Mesodermal cell (in vitro differentiated cells): ENCODE results near the gene TRIO.

ENCODE experiments used
- H3K27ac ChIP-seq: 2 replicates; pipeline ENCODE4 v1.7.0; 2013; ENCODE audit warnings: mild to moderate bottlenecking, low read depth, low read length, moderate library complexity; ENCODE audit not compliant: severe bottlenecking
- H3K36me3 ChIP-seq: 2 replicates; pipeline ENCODE4 v1.7.1; 2013; ENCODE audit warnings: mild to moderate bottlenecking, low read length, moderate library complexity; ENCODE audit not compliant: control insufficient read depth, insufficient read depth
- H3K4me1 ChIP-seq: one replicate; pipeline ENCODE4 v1.7.1; 2013; ENCODE audit warnings: mild to moderate bottlenecking, low read length; ENCODE audit not compliant: insufficient read depth, control insufficient read depth, poor library complexity, severe bottlenecking
- H3K4me3 ChIP-seq: 2 replicates; pipeline ENCODE4 v1.7.0; 2013; ENCODE audit warnings: low read length, control low read depth, mild to moderate bottlenecking; ENCODE audit not compliant: insufficient read depth, poor library complexity, severe bottlenecking; ENCODE audit errors: extremely low read depth
- H3K9me3 ChIP-seq: 2 replicates; pipeline ENCODE4 v1.7.1; 2013; ENCODE audit warnings: mild to moderate bottlenecking, low read length, moderate library complexity; ENCODE audit not compliant: control insufficient read depth
- WGBS, 2 experiments: methylation state at CpG; one replicate each; pipeline ENCODE4 v1.1.5; 2013; ENCODE audit warnings: missing lambda C conversion rate in 2 of 2; ENCODE audit not compliant: insufficient coverage in 2 of 2; 5-methylcytosine and 5-hydroxymethylcytosine counted together

The TRIO gene

DNA sequence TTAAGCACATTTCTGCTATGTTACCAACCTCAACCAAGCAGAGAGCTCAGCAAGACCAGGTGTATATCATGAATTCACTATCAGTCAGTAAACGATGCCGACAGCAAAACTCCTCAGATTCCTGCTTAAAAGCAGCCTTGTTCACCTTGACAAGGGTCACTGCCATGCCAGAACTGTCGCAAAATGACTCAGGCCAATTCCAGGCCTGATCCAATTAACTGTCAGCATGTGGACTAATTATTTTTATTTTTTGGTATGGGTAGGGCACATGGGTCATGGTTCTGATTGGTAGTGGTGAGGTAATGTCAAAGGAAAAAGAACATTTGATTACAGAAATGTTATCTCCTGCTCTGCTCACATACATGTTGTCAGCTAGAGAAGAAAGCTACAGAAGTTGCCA lies 224.2 kb downstream of the TRIO start:
- H3K27ac ChIP-seq = no peak overlapping the region
- H3K36me3 ChIP-seq = peaks cover 94% of the 10 kb centered on the region
- H3K4me1 ChIP-seq = peaks cover 6% of the 10 kb centered on the region
- no peaks in the 10 kb centered on the region for H3K9me3 ChIP-seq
- no peak overlapping the region for H3K4me3 ChIP-seq
- WGBS, 2 experiments = 95 to 100% methylated on average over 3 of the region's 3 CpGs

DNA sequence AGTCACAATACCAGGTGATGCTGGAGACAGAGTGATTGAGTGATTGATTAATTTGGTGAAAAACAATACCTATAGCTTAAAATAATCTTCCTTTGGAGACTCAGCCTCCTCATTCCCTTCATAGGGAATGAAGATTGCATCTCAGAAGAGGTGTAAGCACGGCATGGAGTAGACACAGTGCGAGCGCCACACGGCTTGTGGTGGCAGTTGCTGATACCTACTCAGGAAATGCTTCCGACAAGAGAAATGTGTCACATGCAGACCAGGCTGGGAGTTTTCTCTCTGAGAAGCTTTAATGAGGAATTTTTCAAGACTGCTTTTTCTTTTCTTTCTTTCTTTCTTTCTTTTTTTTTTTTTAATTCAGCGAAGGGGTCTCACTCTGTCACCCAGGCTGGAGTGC lies 226.6 kb downstream of the TRIO start:
- H3K4me3 ChIP-seq = no peak overlapping the region
- no peaks in the 10 kb centered on the region for H3K9me3 ChIP-seq
- no peak overlapping the region for H3K27ac ChIP-seq
- WGBS, 2 experiments = 82 to 100% methylated on average over 2 to 4 of the region's 6 CpGs
- peaks cover 6% of the 10 kb centered on the region for H3K4me1 ChIP-seq
- peaks cover 94% of the 10 kb centered on the region for H3K36me3 ChIP-seq

DNA sequence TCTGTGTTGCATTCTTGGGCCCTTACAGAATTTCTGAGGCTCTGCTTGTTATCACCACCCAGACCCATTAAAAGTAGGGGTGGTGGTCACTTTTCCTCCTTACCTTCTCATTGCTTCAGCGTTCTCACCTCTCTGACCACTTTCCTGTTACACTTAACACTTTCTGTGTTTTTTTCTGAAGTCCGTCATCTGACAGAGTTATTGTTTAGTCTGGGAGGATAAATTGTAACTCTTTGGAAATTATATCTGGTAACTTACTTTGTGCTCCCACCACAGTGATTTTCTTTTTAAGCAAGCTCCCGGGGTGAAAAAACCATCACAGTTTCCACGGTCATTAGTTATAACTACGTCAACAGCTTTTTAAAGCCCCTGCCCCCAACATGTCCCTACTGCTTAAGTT lies 227.2 kb downstream of the TRIO start:
- Histone ChIP-seq H3K27ac (no peak overlapping the region), H3K4me1 (peaks cover 6% of the 10 kb centered on the region), H3K36me3 (peaks cover 93% of the 10 kb centered on the region), H3K4me3 (no peak overlapping the region), H3K9me3 (no peaks in the 10 kb centered on the region)
- 95 to 100% methylated on average over 3 of the region's 5 CpGs for WGBS, 2 experiments

DNA sequence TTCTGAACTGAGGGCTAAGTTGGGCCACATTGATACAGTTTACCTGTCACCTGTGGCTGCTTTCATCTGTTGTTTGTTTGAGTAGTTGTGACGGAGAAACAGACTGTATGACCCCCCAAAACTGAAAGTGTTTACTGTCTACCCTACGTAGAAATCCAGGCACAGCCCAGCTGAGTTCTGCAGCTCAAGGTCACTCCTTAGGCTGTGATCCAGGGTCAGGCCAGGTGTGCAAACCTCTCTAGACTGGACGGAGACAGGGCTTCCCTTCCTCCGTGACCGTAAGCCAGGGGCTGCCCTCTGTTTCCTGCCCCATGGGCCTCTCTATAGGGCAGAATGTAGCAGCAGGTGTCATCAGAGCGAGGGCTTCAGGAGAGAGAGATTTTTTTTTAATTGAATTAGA lies 230.5 kb downstream of the TRIO start:
- Histone ChIP-seq H3K36me3 (peaks cover 91% of the 10 kb centered on the region), H3K4me3 (no peak overlapping the region), H3K4me1 (peaks cover 6% of the 10 kb centered on the region), H3K9me3 (no peaks in the 10 kb centered on the region), H3K27ac (no peak overlapping the region)
- 88 to 96% methylated on average over 3 to 4 of the region's 6 CpGs for WGBS, 2 experiments

DNA sequence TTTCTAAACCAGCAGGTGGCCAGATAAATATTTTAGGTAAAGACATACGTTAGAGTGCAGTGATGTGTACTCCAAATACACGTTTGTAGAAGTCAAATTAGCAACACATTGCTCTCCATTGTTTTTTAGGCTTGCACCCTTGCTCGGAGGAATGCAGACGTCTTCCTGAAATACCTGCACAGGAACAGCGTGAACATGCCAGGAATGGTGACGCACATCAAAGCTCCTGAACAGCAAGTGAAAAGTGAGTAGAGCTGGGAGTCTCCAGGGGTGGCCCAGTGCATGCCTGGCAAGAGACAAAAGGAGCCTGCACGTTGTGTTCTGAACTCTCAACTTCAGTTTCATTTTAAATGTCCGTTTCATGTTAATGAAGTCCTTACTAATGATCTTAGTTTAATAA lies 231.0 kb downstream of the TRIO start:
- no peak overlapping the region for H3K4me3 ChIP-seq
- 74 to 96% methylated on average over 5 to 6 of the region's 8 CpGs for WGBS, 2 experiments

DNA sequence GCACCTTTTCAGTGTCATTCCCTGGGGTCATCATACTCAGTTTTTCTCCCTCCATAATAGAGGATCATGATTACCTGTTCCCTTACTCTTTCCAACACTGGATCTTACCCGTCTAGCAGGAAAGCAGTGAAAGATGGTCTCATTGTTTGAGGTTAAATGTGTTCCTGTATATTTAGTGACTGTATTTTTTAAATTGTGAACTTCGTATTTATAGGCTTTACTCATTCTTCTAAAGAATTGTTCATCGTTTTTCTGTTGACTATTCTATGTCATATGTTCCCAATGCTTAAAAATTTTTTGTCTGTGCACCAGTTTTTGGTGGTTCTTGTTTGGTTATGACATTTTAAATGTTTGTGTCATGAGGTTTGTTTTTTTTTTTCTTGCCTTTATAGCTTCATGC lies 233.6 kb downstream of the TRIO start:
- no peak overlapping the region for H3K4me3 ChIP-seq
- WGBS, 2 experiments = no CpG with 5 or more reads among the region's 3 CpGs
- H3K4me1 ChIP-seq = no peaks in the 10 kb centered on the region
- H3K36me3 ChIP-seq = peaks cover 94% of the 10 kb centered on the region
- H3K9me3 ChIP-seq = no peaks in the 10 kb centered on the region
- H3K27ac ChIP-seq = no peak overlapping the region

More for the DNA sequence above, 231.0 kb downstream of the TRIO start:
- Histone ChIP-seq H3K36me3 (peaks cover 91% of the 10 kb centered on the region), H3K9me3 (no peaks in the 10 kb centered on the region), H3K27ac (no peak overlapping the region), H3K4me1 (peaks cover 6% of the 10 kb centered on the region)

- Histone ChIP-seq H3K4me3 (no peak overlapping the region), H3K4me1 (no peaks in the 10 kb centered on the region), H3K36me3 (peaks cover 95% of the 10 kb centered on the region), H3K9me3 (no peaks in the 10 kb centered on the region), H3K27ac (no peak overlapping the region)
- 86 to 87% methylated on average over 30 to 32 of the region's 35 CpGs for WGBS, 2 experiments
Observed at GRCh38 chr5:14379739-14380497, 236.8 kb downstream of the TRIO start.

DNA sequence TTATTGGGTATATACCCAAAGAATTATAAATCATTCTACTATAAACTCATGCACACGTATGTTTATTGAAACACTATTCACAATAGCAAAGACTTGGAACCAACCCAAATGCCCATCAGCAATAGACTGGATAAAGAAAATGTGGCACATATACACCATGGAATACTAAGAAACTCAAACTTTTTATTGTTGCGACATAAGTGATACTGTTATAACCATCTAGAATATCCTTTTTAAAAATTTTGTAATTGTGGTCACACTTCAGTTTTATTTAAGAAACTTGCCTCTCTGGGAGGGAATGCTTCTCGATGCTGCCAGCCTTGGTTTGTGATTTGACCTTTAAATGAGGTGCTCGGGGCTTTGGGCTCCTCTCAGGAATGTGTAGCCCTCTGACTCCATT lies 237.6 kb downstream of the TRIO start:
- Histone ChIP-seq H3K4me1 (peaks cover 4% of the 10 kb centered on the region), H3K4me3 (no peak overlapping the region), H3K9me3 (no peaks in the 10 kb centered on the region), H3K36me3 (peaks cover 95% of the 10 kb centered on the region), H3K27ac (no peak overlapping the region)
- WGBS, 2 experiments = 100% methylated on average over 1 of the region's 4 CpGs; no CpG with 5 or more reads in 1 of the 2 experiments

- H3K27ac ChIP-seq = no peak overlapping the region
- H3K4me3 ChIP-seq = no peak overlapping the region
- H3K36me3 ChIP-seq = peaks cover 95% of the 10 kb centered on the region
- no peaks in the 10 kb centered on the region for H3K9me3 ChIP-seq
- WGBS, 2 experiments = 86 to 100% methylated on average over 1 to 2 of the region's 4 CpGs
- H3K4me1 ChIP-seq = peaks cover 4% of the 10 kb centered on the region
Observed at GRCh38 chr5:14382640-14383039, 239.5 kb downstream of the TRIO start.

DNA sequence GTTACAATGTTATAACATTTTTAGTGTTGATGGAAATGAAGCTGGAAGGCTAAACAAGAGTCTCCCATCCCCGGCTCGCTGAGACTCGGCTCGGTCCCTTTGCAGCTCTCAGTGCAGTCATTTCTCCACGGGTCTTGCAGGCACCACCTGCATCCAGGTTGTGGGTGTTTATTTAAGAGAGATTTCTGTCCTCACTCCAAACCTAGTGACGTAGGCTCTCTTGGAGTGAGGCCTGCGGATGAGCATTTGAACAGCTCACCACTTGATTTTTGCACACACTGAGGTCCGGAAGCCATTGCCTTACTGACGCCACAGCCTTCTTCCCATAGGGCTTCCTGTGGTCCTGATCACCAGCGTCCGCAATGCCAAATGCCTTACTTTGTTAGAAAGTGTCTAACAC lies 240.8 kb downstream of the TRIO start:
- peaks cover 95% of the 10 kb centered on the region for H3K36me3 ChIP-seq
- no peak overlapping the region for H3K4me3 ChIP-seq
- H3K9me3 ChIP-seq = no peaks in the 10 kb centered on the region
- H3K4me1 ChIP-seq = peaks cover 4% of the 10 kb centered on the region
- H3K27ac ChIP-seq = no peak overlapping the region
- WGBS, 2 experiments = 96 to 100% methylated on average over 5 to 7 of the region's 11 CpGs

DNA sequence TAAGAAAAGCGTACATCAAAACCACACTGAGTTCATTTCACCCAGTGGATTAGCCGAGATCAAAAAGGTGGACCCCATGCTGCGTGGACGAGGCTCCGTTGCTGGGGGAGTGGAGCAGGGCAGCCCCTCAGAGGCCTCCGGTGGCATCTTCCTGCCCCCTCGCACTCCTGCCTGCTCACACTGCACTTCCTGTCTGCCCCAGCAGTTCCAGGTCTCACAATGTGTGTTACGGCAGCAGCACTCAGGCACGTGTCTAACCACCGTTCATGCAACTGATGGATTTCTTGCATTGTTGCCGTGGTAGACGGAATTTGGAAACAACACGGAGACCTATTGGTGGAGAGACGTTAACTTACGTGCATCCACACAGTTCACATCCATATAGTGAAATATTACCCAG lies 241.9 kb downstream of the TRIO start:
- Histone ChIP-seq H3K36me3 (peaks cover 95% of the 10 kb centered on the region), H3K27ac (no peak overlapping the region), H3K4me1 (peaks cover 4% of the 10 kb centered on the region), H3K4me3 (no peak overlapping the region), H3K9me3 (no peaks in the 10 kb centered on the region)
- WGBS, 2 experiments = 89 to 90% methylated on average over 11 to 13 of the region's 15 CpGs
